Karpas-422 (cell line): ENCODE results near the gene BRINP3. TPM values are rescaled to one million over a fixed set of nuclear protein-coding genes. Genes with fewer than 3 reads are reported as not detected.

Source experiments
- DNase-seq: peaks from one replicate; pipeline ENCODE4 v3.0.0-alpha.2; 2015
- H2AFZ ChIP-seq: fragments of 200-600 bp; sonication (generic); 2 replicates; pipeline ENCODE4 v1.6.1; 2014; ENCODE audit warnings: antibody characterized with exemption, low read length, mixed read lengths
- H3K27ac ChIP-seq: fragments of 200-600 bp; sonication (generic); 2 replicates; pipeline ENCODE4 v1.5.1; 2014; ENCODE audit warnings: mild to moderate bottlenecking, low read length, moderate library complexity
- H3K27me3 ChIP-seq: fragments of 200-600 bp; sonication (generic); 2 replicates; pipeline ENCODE4 v1.6.1; 2014; ENCODE audit warnings: low read length, mixed read lengths
- H3K36me3 ChIP-seq: fragments of 200-600 bp; sonication (generic); 2 replicates; pipeline ENCODE4 v1.6.1; 2014; ENCODE audit warnings: low read length, mixed read lengths; ENCODE audit not compliant: insufficient read depth
- H3K4me1 ChIP-seq: fragments of 200-600 bp; sonication (generic); 2 replicates; pipeline ENCODE4 v1.6.1; 2014; ENCODE audit warnings: mild to moderate bottlenecking, low read length, mixed read lengths
- H3K4me2 ChIP-seq: fragments of 200-600 bp; sonication (generic); 2 replicates; pipeline ENCODE4 v1.6.1; 2014; ENCODE audit warnings: low read length, low read depth, mild to moderate bottlenecking; ENCODE audit not compliant: poor library complexity, severe bottlenecking
- H3K4me3 ChIP-seq: fragments of 200-600 bp; sonication (generic); 2 replicates; pipeline ENCODE4 v1.5.1; 2014; ENCODE audit warnings: mild to moderate bottlenecking, antibody characterized with exemption, low read length, mixed read lengths
- H3K79me2 ChIP-seq: fragments of 200-600 bp; sonication (generic); 2 replicates; pipeline ENCODE4 v1.6.1; 2014; ENCODE audit warnings: mild to moderate bottlenecking, low read length, mixed read lengths
- H3K9ac ChIP-seq: fragments of 200-600 bp; sonication (generic); 2 replicates; pipeline ENCODE4 v1.6.0; 2014; ENCODE audit warnings: low read length
- H3K9me2 ChIP-seq: fragments of 200-600 bp; sonication (generic), shearing (Covaris generic); replicated peaks from 2 replicates; pipeline ENCODE4 v1.6.0; 2014; ENCODE audit warnings: mild to moderate bottlenecking, low read length, moderate library complexity; ENCODE audit not compliant: insufficient read depth
- H3K9me3 ChIP-seq: fragments of 300-700, 200-600 bp; sonication (generic); 2 replicates; pipeline ENCODE4 v1.6.1; 2014; ENCODE audit warnings: low read length, mixed read lengths
- H4K20me1 ChIP-seq: fragments of 200-600 bp; sonication (generic); 2 replicates; pipeline ENCODE4 v1.6.1; 2014; ENCODE audit warnings: mild to moderate bottlenecking, antibody characterized with exemption, low read length, low read depth; ENCODE audit not compliant: insufficient read depth
- total RNA-seq: library from RNA; depleted of rRNA; stranded (reverse); fragments of >200 nt; shearing (Covaris generic); gene quantifications from 2 replicates; pipeline ENCODE4 v1.2.3, GENCODE V29; 2014; ENCODE audit warnings: low replicate concordance

BRINP3 gene
- total RNA-seq, 1 experiment from 2014 or later: not detected

GRCh38 chr1:190193508-190194115 is 284.1 kb downstream of the BRINP3 start:
- H3K79me2 ChIP-seq: no peaks in the 10 kb centered on the region
- H3K4me3 ChIP-seq: no peak overlapping the region
- no peaks in the 10 kb centered on the region for H3K36me3 ChIP-seq
- no peak for DNase-seq
- no peak overlapping the region for H2AFZ ChIP-seq
- peaks cover 27% of the 10 kb centered on the region for H3K9me3 ChIP-seq
- no peaks in the 10 kb centered on the region for H3K27me3 ChIP-seq
- no peaks in the 10 kb centered on the region for H3K9me2 ChIP-seq
- H3K4me1 ChIP-seq: no peaks in the 10 kb centered on the region
- H3K9ac ChIP-seq: no peak overlapping the region
- no peak overlapping the region for H3K27ac ChIP-seq
- H4K20me1 ChIP-seq: no peaks in the 10 kb centered on the region
- no peak overlapping the region for H3K4me2 ChIP-seq

- no peak overlapping the region for H3K4me2 ChIP-seq
- no peaks in the 10 kb centered on the region for H3K9me2 ChIP-seq
- DNase-seq: no peak
- H4K20me1 ChIP-seq: no peaks in the 10 kb centered on the region
- no peaks in the 10 kb centered on the region for H3K4me1 ChIP-seq
- H3K9ac ChIP-seq: no peak overlapping the region
- peaks cover 18% of the 10 kb centered on the region for H3K9me3 ChIP-seq
- H3K79me2 ChIP-seq: no peaks in the 10 kb centered on the region
- no peaks in the 10 kb centered on the region for H3K27me3 ChIP-seq
- H3K36me3 ChIP-seq: no peaks in the 10 kb centered on the region
- no peak overlapping the region for H3K27ac ChIP-seq
- no peak overlapping the region for H3K4me3 ChIP-seq
- H2AFZ ChIP-seq: no peak overlapping the region
These were observed 285.0 kb downstream of the BRINP3 start for GRCh38 chr1:190192627-190193026.

GRCh38 chr1:190183588-190183987 is 294.1 kb downstream of the BRINP3 start:
- no peak overlapping the region for H3K9ac ChIP-seq
- H3K79me2 ChIP-seq: no peaks in the 10 kb centered on the region
- no peaks in the 10 kb centered on the region; the same call in 1 of the 2 replicates for H3K9me2 ChIP-seq
- no peaks in the 10 kb centered on the region for H3K36me3 ChIP-seq
- no peak overlapping the region for H2AFZ ChIP-seq
- H3K27ac ChIP-seq: no peak overlapping the region
- no peaks in the 10 kb centered on the region for H3K27me3 ChIP-seq
- H3K9me3 ChIP-seq: peaks cover 25% of the 10 kb centered on the region
- no peak overlapping the region for H3K4me3 ChIP-seq
- H4K20me1 ChIP-seq: no peaks in the 10 kb centered on the region
- no peak for DNase-seq
- no peak overlapping the region for H3K4me2 ChIP-seq
- no peaks in the 10 kb centered on the region for H3K4me1 ChIP-seq

GRCh38 chr1:190179817-190180216 is 297.8 kb downstream of the BRINP3 start:
- no peak for DNase-seq
- Histone ChIP-seq H3K4me1 (no peaks in the 10 kb centered on the region), H3K36me3 (no peaks in the 10 kb centered on the region), H3K9me2 (no peaks in the 10 kb centered on the region), H3K79me2 (no peaks in the 10 kb centered on the region), H3K9me3 (peaks cover 29% of the 10 kb centered on the region), H3K4me2 (no peak overlapping the region), H4K20me1 (no peaks in the 10 kb centered on the region), H3K4me3 (no peak overlapping the region), H2AFZ (no peak overlapping the region), H3K27ac (no peak overlapping the region), H3K27me3 (no peaks in the 10 kb centered on the region), H3K9ac (no peak overlapping the region)

GRCh38 chr1:190178827-190179226 is 298.8 kb downstream of the BRINP3 start:
- no peak for DNase-seq
- no peak overlapping the region for H3K27ac ChIP-seq
- peaks cover 24% of the 10 kb centered on the region for H3K9me3 ChIP-seq
- no peaks in the 10 kb centered on the region for H4K20me1 ChIP-seq
- no peaks in the 10 kb centered on the region for H3K4me1 ChIP-seq
- no peaks in the 10 kb centered on the region for H3K36me3 ChIP-seq
- no peaks in the 10 kb centered on the region for H3K9me2 ChIP-seq
- H3K4me3 ChIP-seq: no peak overlapping the region
- H3K79me2 ChIP-seq: no peaks in the 10 kb centered on the region
- H2AFZ ChIP-seq: no peak overlapping the region
- no peak overlapping the region for H3K9ac ChIP-seq
- no peaks in the 10 kb centered on the region for H3K27me3 ChIP-seq
- no peak overlapping the region for H3K4me2 ChIP-seq

- Histone ChIP-seq H3K36me3 (no peaks in the 10 kb centered on the region), H3K4me2 (no peak overlapping the region), H3K4me1 (no peaks in the 10 kb centered on the region), H3K27ac (no peak overlapping the region), H4K20me1 (no peaks in the 10 kb centered on the region), H2AFZ (no peak overlapping the region), H3K9ac (no peak overlapping the region), H3K9me2 (no peaks in the 10 kb centered on the region), H3K79me2 (no peaks in the 10 kb centered on the region), H3K9me3 (peaks cover 16% of the 10 kb centered on the region), H3K27me3 (no peaks in the 10 kb centered on the region), H3K4me3 (no peak overlapping the region)
- no peak for DNase-seq
These were observed 300.1 kb downstream of the BRINP3 start for GRCh38 chr1:190177555-190177954.

- H3K9me3 ChIP-seq: peaks cover 10% of the 10 kb centered on the region
- H3K27ac ChIP-seq: no peak overlapping the region
- H4K20me1 ChIP-seq: no peaks in the 10 kb centered on the region
- H3K4me2 ChIP-seq: no peak overlapping the region
- H3K9me2 ChIP-seq: no peaks in the 10 kb centered on the region
- DNase-seq: no peak
- no peaks in the 10 kb centered on the region for H3K79me2 ChIP-seq
- H3K9ac ChIP-seq: no peak overlapping the region
- H3K4me1 ChIP-seq: no peaks in the 10 kb centered on the region
- no peak overlapping the region for H2AFZ ChIP-seq
- H3K27me3 ChIP-seq: no peaks in the 10 kb centered on the region
- no peaks in the 10 kb centered on the region for H3K36me3 ChIP-seq
- H3K4me3 ChIP-seq: no peak overlapping the region
These were observed 300.9 kb downstream of the BRINP3 start for GRCh38 chr1:190176776-190177175.

GRCh38 chr1:190175320-190175719 is 302.3 kb downstream of the BRINP3 start:
- no peak for DNase-seq
- H3K9ac ChIP-seq: no peak overlapping the region
- peaks cover 10% of the 10 kb centered on the region for H3K9me3 ChIP-seq
- no peaks in the 10 kb centered on the region for H4K20me1 ChIP-seq
- H3K79me2 ChIP-seq: no peaks in the 10 kb centered on the region
- H3K27ac ChIP-seq: no peak overlapping the region
- H3K27me3 ChIP-seq: no peaks in the 10 kb centered on the region
- no peaks in the 10 kb centered on the region for H3K36me3 ChIP-seq
- H3K4me2 ChIP-seq: no peak overlapping the region
- no peaks in the 10 kb centered on the region for H3K9me2 ChIP-seq
- H3K4me1 ChIP-seq: no peaks in the 10 kb centered on the region
- no peak overlapping the region for H3K4me3 ChIP-seq
- no peak overlapping the region for H2AFZ ChIP-seq
